HL-60 (cell line): ENCODE measurements around the gene CYB5A.

Experiments used
- CTCF ChIP-seq: IDR thresholded peaks from one replicate; pipeline ENCODE4 v1.5.1; 2011; ENCODE audit warnings: low read length, control low read depth, inconsistent platforms; ENCODE audit not compliant: insufficient read depth
- GABPA ChIP-seq: IDR thresholded peaks from 2 replicates; pipeline ENCODE4 v1.6.1; 2012; ENCODE audit warnings: low read depth
- POLR2AphosphoS5 ChIP-seq: IDR thresholded peaks from 2 replicates; pipeline ENCODE4 v1.6.1; 2012; ENCODE audit warnings: low read depth
- SPI1 ChIP-seq: IDR thresholded peaks from 2 replicates; pipeline ENCODE4 v1.6.1; 2012; ENCODE audit warnings: low read depth, mild to moderate bottlenecking, borderline replicate concordance

GRCh38 chr18:74284980-74285355 is 6.8 kb downstream of the CYB5A start:
- TF ChIP-seq CTCF: no peak
- TF ChIP-seq GABPA: no peak
- no peak for TF ChIP-seq POLR2AphosphoS5
- TF ChIP-seq SPI1: no peak
